HCT116 (cell line): ENCODE data around the gene CCDC179. TPM values are rescaled to one million over a fixed set of nuclear protein-coding genes. Genes with fewer than 3 reads are reported as not detected.

ENCODE experiments used
- ATAC-seq: fragments of 200-7000 bp; cut with Tn5 transposase; 2 replicates; pipeline ENCODE4 v1.9.1; 2020; ENCODE audit warnings: mild to moderate bottlenecking, moderate library complexity
- BruUV-seq: library from RNA; stranded (reverse); fragments of 400-500 nt; replicated peaks from 2 replicates; lab custom pipeline; 2021; lab: Mats Ljungman, UMichigan
- CTCF ChIA-PET: fragments of 300-600 bp; sonication (Branson Sonifier 250); formaldehyde crosslinking; loops from one replicate; lab custom pipeline; 2021; ENCODE audit warnings: antibody characterized with exemption; lab: Charles Lee
- POLR2A ChIA-PET: fragments of 300-600, 350-600 bp; sonication (Branson Sonifier 250); formaldehyde crosslinking; loops from one replicate; lab custom pipeline; 2021; ENCODE audit warnings: antibody characterized with exemption; lab: Charles Lee
- RAD21 ChIA-PET, 2 experiments: fragments of 300-600 bp; sonication (Branson Sonifier 250); formaldehyde crosslinking; loops; one replicate each; lab custom pipeline; 2023; ENCODE audit warnings: low total read pairs in 2 of 2; ENCODE audit not compliant: uncharacterized antibody in 2 of 2, unreplicated experiment in 2 of 2, low non-redundant PET in 1 of 2; lab: Charles Lee
- DNase-seq: peaks from one replicate; pipeline ENCODE4 v3.0.0-alpha.2; 2010; ENCODE audit warnings: low read depth, low spot score
- H2AFZ ChIP-seq: fragments of 200-600 bp; shearing (Covaris generic), sonication (generic); 2 replicates; pipeline ENCODE4 v1.6.1; 2017; ENCODE audit warnings: low read depth, mixed run types, mixed read lengths, antibody characterized with exemption, low read length; ENCODE audit not compliant: poor library complexity, severe bottlenecking
- H3K27ac ChIP-seq: 2 replicates; pipeline ENCODE4 v1.5.1; 2012; ENCODE audit warnings: low read depth, low read length
- H3K27me3 ChIP-seq: fragments of 200-600 bp; sonication (generic); 2 replicates; pipeline ENCODE4 v1.6.1; 2016; ENCODE audit warnings: mixed run types, low read length, mixed read lengths; ENCODE audit not compliant: insufficient read depth
- H3K36me3 ChIP-seq, 2 experiments: fragments of 200-500 bp in 1 of 2; fragments of 200-600 bp in 1 of 2; sonication (Bioruptor generic) in 1 of 2; sonication (generic) in 1 of 2; 2 replicates each; pipeline versions ENCODE4 v1.5.1 to v1.6.1; 2014 to 2016; ENCODE audit warnings: low read length in 2 of 2, inconsistent platforms in 1 of 2, mixed read lengths in 1 of 2, mixed run types in 1 of 2; ENCODE audit not compliant: insufficient read depth in 2 of 2, control insufficient read depth in 1 of 2
- H3K4me1 ChIP-seq, 2 experiments: fragments of 200-600 bp in 1 of 2; sonication (generic) in 1 of 2; 2 replicates each; pipeline versions ENCODE4 v1.5.1 to v1.6.1; 2012 to 2017; ENCODE audit warnings: low read length in 2 of 2, inconsistent platforms in 1 of 2, mild to moderate bottlenecking in 1 of 2, mixed read lengths in 1 of 2, mixed run types in 1 of 2, moderate library complexity in 1 of 2; ENCODE audit not compliant: insufficient read depth in 2 of 2, control insufficient read depth in 1 of 2
- H3K4me2 ChIP-seq: fragments of 200-600 bp; sonication (generic); 2 replicates; pipeline ENCODE4 v1.6.1; 2017; ENCODE audit warnings: mixed run types, low read length, mixed read lengths
- H3K4me3 ChIP-seq, 2 experiments: fragments of 200-600 bp in 1 of 2; sonication (generic) in 1 of 2; replicated peaks in 1 of 2; 2 replicates each; pipeline ENCODE4 v1.5.1; 2011 to 2016; ENCODE audit warnings: low read length in 2 of 2, control low read depth in 1 of 2, low read depth in 1 of 2, mild to moderate bottlenecking in 1 of 2, mixed read lengths in 1 of 2, mixed run types in 1 of 2
- H3K79me2 ChIP-seq: fragments of 200-600 bp; sonication (generic); 2 replicates; pipeline ENCODE4 v1.6.1; 2017; ENCODE audit warnings: mild to moderate bottlenecking, mixed run types, low read length, moderate library complexity, mixed read lengths; ENCODE audit not compliant: insufficient read depth
- H3K9ac ChIP-seq: fragments of 200-600 bp; sonication (generic); 2 replicates; pipeline ENCODE4 v1.6.1; 2016; ENCODE audit warnings: low read length, mixed read lengths
- H3K9me2 ChIP-seq: fragments of 200-600 bp; sonication (generic), shearing (Covaris generic); 2 replicates; pipeline ENCODE4 v1.6.1; 2017; ENCODE audit warnings: mixed run types, mild to moderate bottlenecking, moderate library complexity; ENCODE audit not compliant: insufficient read depth
- H3K9me3 ChIP-seq, 2 experiments: fragments of 200-500 bp in 1 of 2; fragments of 200-600 bp in 1 of 2; sonication (Bioruptor generic) in 1 of 2; sonication (generic) in 1 of 2; 2 replicates each; pipeline ENCODE4 v1.6.1; 2014 to 2017; ENCODE audit warnings: low read length in 2 of 2, mixed read lengths in 2 of 2, inconsistent platforms in 1 of 2, low read depth in 1 of 2, mild to moderate bottlenecking in 1 of 2, mixed run types in 1 of 2, moderate library complexity in 1 of 2; ENCODE audit not compliant: control insufficient read depth in 1 of 2, insufficient read depth in 1 of 2
- H4K20me1 ChIP-seq: fragments of 200-600 bp; sonication (generic), shearing (Covaris generic); 2 replicates; pipeline ENCODE4 v1.6.1; 2017; ENCODE audit warnings: mixed run types, mild to moderate bottlenecking, moderate library complexity; ENCODE audit not compliant: insufficient read depth
- ATF3 ChIP-seq: IDR thresholded peaks from 2 replicates; pipeline ENCODE4 v1.6.1; 2012
- CBX3 ChIP-seq: IDR thresholded peaks from 2 replicates; pipeline ENCODE4 v1.6.1; 2012; ENCODE audit warnings: low read depth
- CEBPB ChIP-seq: IDR thresholded peaks from 2 replicates; pipeline ENCODE4 v1.6.1; 2012; ENCODE audit warnings: low read depth
- EGR1 ChIP-seq: IDR thresholded peaks from 2 replicates; pipeline ENCODE4 v1.6.1; 2012; ENCODE audit warnings: low read depth
- ELF1 ChIP-seq: IDR thresholded peaks from 2 replicates; pipeline ENCODE4 v1.6.1; 2012; ENCODE audit warnings: low read depth, borderline replicate concordance
- EZH2phosphoT487 ChIP-seq: fragments of 200-600 bp; IDR thresholded peaks from 2 replicates; pipeline ENCODE4 v1.6.1; 2018; ENCODE audit warnings: antibody characterized with exemption, borderline replicate concordance
- FOSL1 ChIP-seq: IDR thresholded peaks from 2 replicates; pipeline ENCODE4 v1.6.1; 2012; ENCODE audit warnings: low read depth
- JUND ChIP-seq: IDR thresholded peaks from 2 replicates; pipeline ENCODE4 v1.6.1; 2012
- POLR2A ChIP-seq: IDR thresholded peaks from 2 replicates; pipeline ENCODE4 v1.7.0; 2011; ENCODE audit warnings: borderline replicate concordance; ENCODE audit not compliant: insufficient read depth, insufficient read length; ENCODE audit errors: extremely low read depth
- POLR2AphosphoS5 ChIP-seq: IDR thresholded peaks from 2 replicates; pipeline ENCODE4 v1.6.1; 2011; ENCODE audit warnings: mild to moderate bottlenecking, low read depth, low read length, moderate library complexity
- RAD21 ChIP-seq: IDR thresholded peaks from 2 replicates; pipeline ENCODE4 v1.6.1; 2012; ENCODE audit warnings: low read depth, mild to moderate bottlenecking
- SIN3A ChIP-seq: IDR thresholded peaks from 2 replicates; pipeline ENCODE4 v1.6.1; 2012; ENCODE audit warnings: low read depth
- SP1 ChIP-seq: IDR thresholded peaks from 2 replicates; pipeline ENCODE4 v1.6.1; 2012; ENCODE audit warnings: low read depth
- SRF ChIP-seq: IDR thresholded peaks from 2 replicates; pipeline ENCODE4 v1.6.1; 2012; ENCODE audit warnings: low read depth
- TCF7L2 ChIP-seq: IDR thresholded peaks from 2 replicates; pipeline ENCODE4 v1.7.0; 2011; ENCODE audit warnings: borderline replicate concordance, inconsistent platforms; ENCODE audit not compliant: insufficient read depth, insufficient read length; ENCODE audit errors: extremely low read depth
- ZFX ChIP-seq: fragments of 450-650 bp; IDR thresholded peaks from 2 replicates; pipeline ENCODE4 v1.6.1; 2017
- ZNF274 ChIP-seq: fragments of 200-500 bp; sonication (Bioruptor generic); IDR thresholded peaks from 2 replicates; pipeline ENCODE4 v1.6.1; 2014; ENCODE audit warnings: mild to moderate bottlenecking, low read depth, low read length, inconsistent platforms
- intact Hi-C: fragments of 100-400 bp; cut with micrococcal nuclease; formaldehyde crosslinking; loops from 2 replicates; pipeline ENCODE4 v1.10.0; 2022
- total RNA-seq: library from RNA; stranded (reverse); gene quantifications from one replicate; pipeline ENCODE4 v1.2.1, GENCODE V29; 2021; ENCODE audit not compliant: unreplicated experiment
- TF ChIP-seq, protein P1 (sequence below): IDR thresholded peaks from 2 replicates; pipeline ENCODE4 v1.6.1; 2012

Gene CCDC179
- total RNA-seq, 1 experiment from 2014 or later = not detected

GRCh38 chr11:22900764-22901486 is 40.7 kb upstream of the CCDC179 start:
- H2AFZ ChIP-seq = no peak overlapping the region
- H3K9ac ChIP-seq = no peak overlapping the region
- H3K79me2 ChIP-seq = no peaks in the 10 kb centered on the region
- H3K4me1 ChIP-seq = no peaks in the 10 kb centered on the region
- ATAC-seq = no peak
- no peaks in the 10 kb centered on the region for H3K27me3 ChIP-seq
- H3K27ac ChIP-seq = no peak overlapping the region
- TF ChIP-seq ZNF274 (no peak), ATF3 (no peak), FOSL1 (no peak), SIN3A (no peak), ZFX (no peak), EGR1 (no peak), CBX3 (no peak), POLR2AphosphoS5 (no peak), SRF (no peak), RAD21 (no peak), CEBPB (no peak), POLR2A (no peak), JUND (no peak), SP1 (no peak), ELF1 (no peak), TCF7L2 (no peak), EZH2phosphoT487 (no peak)
- TF ChIP-seq, protein P1, sequence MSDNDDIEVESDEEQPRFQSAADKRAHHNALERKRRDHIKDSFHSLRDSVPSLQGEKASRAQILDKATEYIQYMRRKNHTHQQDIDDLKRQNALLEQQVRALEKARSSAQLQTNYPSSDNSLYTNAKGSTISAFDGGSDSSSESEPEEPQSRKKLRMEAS = no peak
- CTCF ChIA-PET = interaction anchor here (1.2 kb wide), 1 partner anchor 25 kb away, joined by 4 read pairs; no protein-coding TSS in a partner anchor
- no TSS peak for BruUV-seq
- H3K4me2 ChIP-seq = no peak overlapping the region
- H3K36me3 ChIP-seq = no peaks in the 10 kb centered on the region
- POLR2A ChIA-PET = no interaction called here
- DNase-seq = no peak
- no peaks in the 10 kb centered on the region for H4K20me1 ChIP-seq
- no peak overlapping the region for H3K4me3 ChIP-seq
- no peaks in the 10 kb centered on the region for H3K9me3 ChIP-seq
- intact Hi-C loops = no loop called here
- H3K9me2 ChIP-seq = no peaks in the 10 kb centered on the region
- RAD21 ChIA-PET = no interaction called here
